HG02938 (cell line): ENCODE measurements around the gene DUS2.
"Not testable (repeated sequence)": the region's sequence is repeated elsewhere in the genome, so short reads cannot be mapped to it uniquely, and the experiment has no call there.

Source experiments
- ATAC-seq: cut with Tn5 transposase; IDR thresholded peaks from one replicate; pipeline ENCODE4 v1.9.1; 2021; ENCODE audit warnings: mild to moderate bottlenecking, moderate library complexity; ENCODE audit not compliant: unreplicated experiment

DUS2 gene

DNA sequence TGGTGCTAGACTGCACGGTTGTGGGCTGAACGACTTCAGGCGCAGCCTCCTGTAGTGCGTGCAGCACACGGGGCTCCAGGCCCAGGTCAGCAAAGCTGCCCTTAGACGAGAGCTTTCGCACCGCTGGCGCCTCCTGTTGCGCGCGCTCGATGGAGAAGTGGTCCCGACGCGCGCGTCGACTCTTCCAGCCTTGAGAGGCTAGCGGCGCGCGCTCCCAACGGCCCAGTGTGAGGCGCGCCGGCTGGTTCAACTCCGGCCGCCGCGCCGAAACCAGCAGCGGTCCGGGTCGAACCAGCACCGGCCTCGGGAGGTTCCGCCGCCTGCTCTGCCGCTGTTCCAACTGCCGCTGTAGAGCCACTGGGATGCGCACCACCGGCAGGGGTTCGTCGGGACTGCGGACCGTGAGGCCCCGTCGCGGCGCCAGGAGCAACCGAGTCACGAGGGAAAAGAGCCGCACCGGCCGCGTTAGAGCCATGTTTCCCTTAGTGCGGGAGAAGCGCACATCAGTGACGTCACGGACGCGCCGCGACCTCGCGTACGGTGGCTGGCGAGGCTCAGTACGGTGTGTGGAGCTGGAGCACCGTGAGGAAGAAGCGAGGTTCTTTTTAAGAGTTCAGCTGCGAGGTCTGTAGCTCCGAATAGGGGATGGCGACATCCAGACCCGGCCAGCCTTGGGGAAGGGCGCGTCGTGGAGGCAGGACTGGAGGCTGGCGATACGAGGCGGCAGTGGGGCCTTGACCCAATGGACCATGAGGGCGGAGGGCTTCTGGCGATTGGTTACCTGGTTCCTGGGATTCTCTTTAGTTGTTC lies at the start of gene DUS2, which contains the start of gene DDX28:
Gene DUS2, plus strand, starts transcription at position 557 of the 810 bp plus-strand sequence. CDS start 14,740 bp downstream, outside the sequence.
Gene DDX28, minus strand, starts transcription at position 505 of the 810 bp plus-strand sequence. Its CDS starts 30 bp downstream, at position 475.
- peak; percentile 77 for ATAC-seq

DNA sequence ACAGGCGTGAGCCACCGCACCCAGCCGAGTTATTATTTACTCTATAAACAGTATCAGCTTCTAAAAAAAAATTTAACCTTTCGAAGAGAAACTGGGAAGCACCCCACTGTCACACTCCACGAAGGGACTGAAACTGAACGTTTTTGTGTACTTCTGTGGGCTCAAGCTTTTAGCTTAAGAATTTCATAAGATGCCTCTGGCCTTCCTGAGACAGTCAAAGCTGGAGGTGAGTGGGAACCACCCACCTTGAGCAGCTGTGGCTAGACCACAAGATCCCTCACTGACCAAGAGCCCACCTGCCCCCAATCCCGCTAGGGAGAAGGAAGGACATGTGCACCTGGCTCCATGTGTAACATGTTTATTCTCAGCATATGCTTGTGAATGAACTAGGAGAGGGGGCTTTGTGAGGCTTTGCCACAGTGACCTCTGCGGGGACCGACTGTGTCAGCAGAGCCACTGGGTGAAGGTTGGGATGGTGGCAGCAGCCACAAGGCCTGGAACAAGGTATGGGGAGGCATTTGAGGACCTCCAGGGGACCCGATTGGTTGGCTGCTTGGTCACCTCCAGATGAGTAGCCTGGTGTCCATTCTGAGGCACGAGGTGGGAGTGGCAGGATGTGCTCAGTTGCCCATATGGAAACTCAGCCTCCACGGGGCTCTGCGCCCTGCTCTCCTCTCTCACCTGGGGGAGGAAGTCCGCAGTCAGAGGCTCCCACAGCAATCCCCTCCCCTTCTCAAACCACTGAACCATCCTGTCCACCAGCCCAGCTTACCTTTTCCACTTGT lies 47.6 kb upstream of the DUS2 start:
- ATAC-seq: no peak

GRCh38 chr16:67976205-67976604 lies 46.9 kb upstream of the DUS2 start:
- no peak for ATAC-seq

- no peak for ATAC-seq
Observed at GRCh38 chr16:67977005-67977404, 46.1 kb upstream of the DUS2 start.

DNA sequence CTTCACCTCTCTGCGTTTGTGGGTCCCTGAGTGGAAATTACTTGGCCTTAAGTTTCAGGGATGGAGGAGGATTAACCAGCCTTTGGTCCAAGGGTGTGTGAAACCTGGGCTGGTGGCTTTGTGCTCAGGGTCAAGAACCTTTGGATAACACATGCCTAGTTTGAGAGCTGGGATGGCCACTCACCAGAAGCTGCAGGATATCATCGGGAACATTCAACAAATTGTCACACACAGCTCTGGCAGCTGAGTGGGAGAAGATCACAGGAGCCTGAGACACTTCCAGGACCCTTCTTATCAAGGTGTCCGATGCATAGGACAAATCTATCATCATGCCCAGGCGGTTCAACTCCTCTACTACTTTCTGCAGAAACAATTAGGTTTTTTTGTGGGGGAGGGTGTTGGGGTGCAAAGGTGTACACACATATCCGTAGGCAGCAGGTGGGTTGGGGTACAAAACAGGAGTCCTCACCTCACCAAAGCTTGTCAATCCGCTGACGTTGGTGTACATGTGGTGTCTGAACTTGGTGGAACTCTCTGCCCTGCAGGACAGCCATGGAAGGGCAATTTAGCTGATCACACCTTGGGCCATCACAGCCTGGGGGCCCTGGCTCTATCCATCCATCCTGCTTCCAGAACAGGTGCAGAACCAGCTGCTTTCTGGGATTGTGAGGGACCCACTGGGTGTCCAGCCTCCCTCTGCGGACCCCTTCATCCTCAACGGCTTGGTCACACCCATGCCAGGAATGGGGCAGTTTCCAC lies 45.4 kb upstream of the DUS2 start:
- no peak for ATAC-seq

DNA sequence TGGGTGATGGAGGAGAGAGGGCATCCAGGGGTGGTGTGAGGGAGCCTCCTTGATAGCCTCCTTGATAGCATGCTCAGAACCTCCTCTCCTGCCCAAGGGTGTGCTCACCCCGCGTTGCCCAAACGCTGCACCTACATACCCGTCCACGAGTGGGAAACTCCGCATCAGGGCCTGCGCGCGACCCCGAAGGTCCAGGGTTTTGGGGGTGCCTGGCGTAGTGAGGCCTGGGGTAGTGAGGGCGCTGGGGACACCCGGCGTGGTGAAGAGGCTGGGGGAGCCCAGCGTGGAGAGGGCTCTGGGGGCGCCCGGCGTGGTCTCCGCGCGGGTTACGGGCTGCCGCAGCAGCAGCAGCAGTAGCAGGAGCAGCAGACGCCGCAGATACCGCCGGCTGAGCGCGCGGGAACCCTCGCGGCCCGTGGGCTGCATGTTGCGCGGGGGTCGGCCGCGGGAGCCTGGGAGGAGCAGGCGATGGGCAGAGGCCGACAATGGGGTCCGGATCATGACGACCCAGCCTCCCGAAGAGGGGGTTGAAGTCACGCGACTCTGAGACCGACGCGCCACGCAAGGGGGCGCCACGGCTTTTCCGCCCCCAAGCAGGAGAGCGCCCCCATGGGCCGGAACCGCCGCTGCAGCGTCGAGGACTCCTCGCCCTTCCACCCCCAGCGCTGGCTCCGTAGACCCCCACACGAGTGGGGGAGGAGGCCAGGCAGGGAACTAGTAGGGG lies 43.0 kb upstream of the DUS2 start, which contains the start of gene DPEP3:
Gene DPEP3, minus strand, starts transcription at position 545 of the 724 bp plus-strand sequence. Its CDS starts 119 bp downstream, at position 426.
- no peak for ATAC-seq

DNA sequence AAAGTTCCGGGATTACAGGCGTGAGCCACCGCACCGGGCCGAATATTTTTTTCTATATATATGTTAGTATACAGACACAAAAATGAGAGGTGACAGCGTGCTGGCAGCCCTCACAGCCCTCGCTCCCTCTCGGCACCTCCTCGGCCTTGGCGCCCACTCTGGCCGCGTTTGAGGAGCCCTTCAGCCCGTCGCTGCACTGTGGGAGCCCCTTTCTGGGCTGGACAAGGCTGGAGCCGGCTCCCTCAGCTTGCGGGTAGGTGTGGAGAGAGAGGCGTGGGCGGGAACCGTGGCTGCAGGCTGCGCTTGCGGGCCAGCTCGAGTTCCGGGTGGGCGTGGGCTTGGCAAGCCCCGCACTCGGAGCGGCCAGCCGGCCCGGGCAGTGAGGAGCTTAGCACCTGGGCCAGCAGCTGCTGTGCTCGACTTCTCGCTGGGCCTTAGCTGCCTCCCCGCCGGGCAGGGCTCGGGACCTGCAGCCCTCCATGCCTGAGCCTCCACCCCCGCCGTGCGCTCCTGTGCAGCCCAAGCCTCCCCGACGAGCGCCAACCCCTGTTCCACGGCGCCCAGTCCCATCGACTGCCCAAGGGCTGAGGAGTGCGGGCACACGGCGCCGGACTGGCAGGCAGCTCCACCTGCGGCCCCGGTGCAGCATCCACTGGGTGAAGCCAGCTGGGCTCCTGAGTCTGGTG lies 40.9 kb upstream of the DUS2 start:
- ATAC-seq: no peak

DNA sequence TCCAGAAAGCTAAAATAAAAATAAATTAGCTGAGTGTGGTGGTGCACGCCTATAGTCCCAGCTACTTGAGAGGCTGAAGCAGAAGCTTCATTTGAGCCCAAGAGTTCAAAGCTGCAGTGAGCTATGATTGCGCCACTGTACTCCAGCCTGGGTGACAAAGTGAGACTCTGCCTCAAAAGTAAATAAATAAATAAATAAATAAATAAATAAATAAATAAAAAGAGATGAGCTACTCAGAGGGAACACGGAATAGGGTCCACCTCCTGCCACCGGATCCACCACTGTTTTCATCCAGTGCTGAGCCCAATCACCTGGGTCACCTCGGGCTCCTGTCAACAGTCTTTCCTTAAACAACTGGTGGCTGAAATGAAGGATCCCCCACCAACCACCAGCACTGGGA lies 36.1 kb upstream of the DUS2 start:
- no peak for ATAC-seq

- ATAC-seq: no peak
Observed at GRCh38 chr16:67987460-67988160, 35.5 kb upstream of the DUS2 start.

DNA sequence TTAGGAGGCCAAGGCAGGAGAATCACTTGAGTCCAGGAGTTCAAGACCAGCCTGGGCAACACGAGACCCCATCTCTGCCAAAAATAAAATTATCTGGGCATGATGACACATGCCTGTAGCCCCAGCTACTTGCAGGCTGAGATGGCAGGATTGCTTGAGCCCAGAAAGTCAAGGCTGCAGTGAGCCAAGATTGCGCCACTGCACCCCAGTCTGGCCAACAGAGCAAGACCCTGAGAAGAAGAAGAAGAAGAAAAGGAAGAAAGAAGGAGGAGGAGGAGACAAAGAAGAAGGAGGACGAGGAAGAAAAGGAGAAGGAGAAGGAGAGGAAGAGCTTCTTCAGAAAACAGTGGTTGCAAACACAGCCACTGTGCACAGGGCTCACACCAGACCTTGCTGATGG lies 34.4 kb upstream of the DUS2 start:
- no peak for ATAC-seq

DNA sequence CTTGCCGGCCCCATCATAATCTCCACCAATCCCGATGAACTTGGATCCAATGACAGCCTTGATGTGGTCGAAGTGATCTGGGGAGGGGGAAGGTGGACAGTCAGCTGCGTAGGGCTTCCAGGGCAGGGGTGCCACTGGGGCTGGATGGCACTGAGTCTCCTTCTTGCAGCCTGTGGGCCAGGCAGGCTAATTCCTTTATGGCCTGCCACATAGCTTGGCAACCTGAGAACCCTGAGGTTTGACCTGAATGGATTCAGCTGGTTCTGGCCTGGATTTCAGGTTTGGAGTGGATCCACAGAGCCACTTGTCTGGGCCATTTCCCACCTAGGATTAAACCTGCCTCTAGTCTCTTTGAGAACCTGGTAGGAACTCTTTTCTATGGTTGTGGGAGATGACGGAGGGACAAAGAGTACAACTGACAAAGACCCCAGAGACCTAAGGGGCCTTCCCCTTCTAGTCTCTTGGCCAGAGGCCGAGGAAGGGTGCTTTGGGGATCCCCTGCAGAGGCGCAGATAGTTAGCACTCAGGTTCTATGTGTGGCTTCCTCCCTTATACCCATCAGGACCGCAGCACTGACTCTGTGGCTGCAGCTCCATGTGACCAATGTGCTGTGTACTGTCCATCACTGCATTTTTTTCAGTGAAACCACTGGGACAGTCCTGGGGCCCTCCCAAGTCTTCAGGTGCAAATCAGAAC lies 33.6 kb upstream of the DUS2 start:
- ATAC-seq: no peak

- no peak for ATAC-seq
Observed at GRCh38 chr16:67990018-67990386, 33.1 kb upstream of the DUS2 start.

- no peak for ATAC-seq
Observed at GRCh38 chr16:67992661-67993206, 30.4 kb upstream of the DUS2 start.

GRCh38 chr16:67993207-67994039 lies 29.7 kb upstream of the DUS2 start:
- peak; percentile 67 for ATAC-seq

GRCh38 chr16:67994040-67994408 lies 29.1 kb upstream of the DUS2 start:
- not testable (repeated sequence) for ATAC-seq

DNA sequence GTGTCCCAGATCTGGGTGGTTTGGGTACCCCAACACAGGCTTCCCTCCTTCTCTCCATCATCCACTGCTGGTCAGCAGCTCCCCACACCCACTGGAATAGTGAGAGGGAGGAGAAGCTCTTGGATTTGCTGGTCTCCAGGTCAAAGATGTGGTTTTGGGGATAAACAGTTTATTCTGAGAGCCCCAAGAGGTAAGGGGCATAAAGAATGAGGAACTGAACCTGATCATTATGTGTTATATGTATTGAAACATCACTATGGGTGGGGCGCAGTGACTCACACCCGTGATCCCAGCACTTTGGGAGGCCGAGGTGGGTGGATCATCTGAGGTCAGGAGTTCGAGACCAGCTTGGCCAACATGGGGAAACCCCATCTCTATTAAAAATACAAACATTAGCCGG lies 27.7 kb upstream of the DUS2 start:
- no peak for ATAC-seq

GRCh38 chr16:67996666-67997065 lies 26.4 kb upstream of the DUS2 start:
- ATAC-seq: no peak
